Fibroblast of villous mesenchyme (primary cell): ENCODE data around the gene LMAN2. TPM values are rescaled to one million over a fixed set of nuclear protein-coding genes. Genes with fewer than 3 reads are reported as not detected.
A peak's percentile ranks its signal among the peaks of the same experiment; 100 is the strongest.

Experiments
- DNase-seq: peaks from one replicate; pipeline ENCODE4 v3.0.0-alpha.2; 2010; ENCODE audit warnings: low read depth
- H3K4me3 ChIP-seq: 2 replicates; pipeline ENCODE4 v1.5.1; 2011; ENCODE audit warnings: low read depth, mild to moderate bottlenecking, low read length
- total RNA-seq: library from RNA; depleted of rRNA; stranded (reverse); fragments of >200 nt; gene quantifications from 2 replicates; pipeline ENCODE4 v1.2.3, GENCODE V29; 2012
- TF ChIP-seq, protein P1 (sequence below): IDR thresholded peaks from 2 replicates; pipeline ENCODE4 v1.5.1; 2012; ENCODE audit warnings: low read depth, mild to moderate bottlenecking, low read length; ENCODE audit not compliant: insufficient read depth

Gene LMAN2
- total RNA-seq, 1 donor: 284 TPM

DNA sequence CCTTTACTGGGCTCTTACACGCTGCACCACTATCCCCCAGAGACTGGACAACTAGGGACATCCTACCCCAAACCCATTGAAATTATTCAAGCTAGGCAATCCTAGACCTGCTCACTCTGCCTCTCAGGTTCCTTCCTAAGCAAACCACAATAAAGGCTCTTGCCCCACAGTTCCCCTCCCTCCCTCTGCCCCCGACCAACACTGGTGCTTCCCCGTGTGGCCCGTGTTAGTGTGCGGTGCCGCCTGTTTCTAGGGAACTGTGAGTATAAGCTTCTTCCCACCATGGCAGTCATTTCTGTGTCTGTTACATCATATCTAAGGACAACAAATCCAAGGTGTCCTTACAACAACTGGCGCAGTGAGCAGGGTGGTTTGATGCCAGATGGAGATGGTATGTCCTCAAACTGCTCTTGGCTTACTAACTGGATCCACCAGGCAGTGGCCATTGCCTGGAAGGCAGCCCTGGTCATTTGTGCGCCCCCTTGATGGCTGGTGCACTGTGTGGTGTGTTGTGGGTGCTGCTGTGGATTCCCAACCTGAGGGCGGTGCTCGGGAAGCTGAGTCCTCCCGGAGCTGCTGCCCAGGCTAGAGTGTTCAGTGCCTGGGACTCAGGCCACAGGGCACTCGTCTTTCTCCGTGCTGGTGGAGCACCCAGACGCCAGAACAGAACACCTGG lies 31.4 kb downstream of the LMAN2 start:
- no peak overlapping the region for H3K4me3 ChIP-seq
- TF ChIP-seq, protein P1, sequence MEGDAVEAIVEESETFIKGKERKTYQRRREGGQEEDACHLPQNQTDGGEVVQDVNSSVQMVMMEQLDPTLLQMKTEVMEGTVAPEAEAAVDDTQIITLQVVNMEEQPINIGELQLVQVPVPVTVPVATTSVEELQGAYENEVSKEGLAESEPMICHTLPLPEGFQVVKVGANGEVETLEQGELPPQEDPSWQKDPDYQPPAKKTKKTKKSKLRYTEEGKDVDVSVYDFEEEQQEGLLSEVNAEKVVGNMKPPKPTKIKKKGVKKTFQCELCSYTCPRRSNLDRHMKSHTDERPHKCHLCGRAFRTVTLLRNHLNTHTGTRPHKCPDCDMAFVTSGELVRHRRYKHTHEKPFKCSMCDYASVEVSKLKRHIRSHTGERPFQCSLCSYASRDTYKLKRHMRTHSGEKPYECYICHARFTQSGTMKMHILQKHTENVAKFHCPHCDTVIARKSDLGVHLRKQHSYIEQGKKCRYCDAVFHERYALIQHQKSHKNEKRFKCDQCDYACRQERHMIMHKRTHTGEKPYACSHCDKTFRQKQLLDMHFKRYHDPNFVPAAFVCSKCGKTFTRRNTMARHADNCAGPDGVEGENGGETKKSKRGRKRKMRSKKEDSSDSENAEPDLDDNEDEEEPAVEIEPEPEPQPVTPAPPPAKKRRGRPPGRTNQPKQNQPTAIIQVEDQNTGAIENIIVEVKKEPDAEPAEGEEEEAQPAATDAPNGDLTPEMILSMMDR: no peak
- DNase-seq: no peak

GRCh38 chr5:177317959-177318377 lies 33.5 kb downstream of the LMAN2 start:
- no peak overlapping the region for H3K4me3 ChIP-seq
- DNase-seq: peak; percentile 85
- TF ChIP-seq, protein P1: peak; percentile 89

DNA sequence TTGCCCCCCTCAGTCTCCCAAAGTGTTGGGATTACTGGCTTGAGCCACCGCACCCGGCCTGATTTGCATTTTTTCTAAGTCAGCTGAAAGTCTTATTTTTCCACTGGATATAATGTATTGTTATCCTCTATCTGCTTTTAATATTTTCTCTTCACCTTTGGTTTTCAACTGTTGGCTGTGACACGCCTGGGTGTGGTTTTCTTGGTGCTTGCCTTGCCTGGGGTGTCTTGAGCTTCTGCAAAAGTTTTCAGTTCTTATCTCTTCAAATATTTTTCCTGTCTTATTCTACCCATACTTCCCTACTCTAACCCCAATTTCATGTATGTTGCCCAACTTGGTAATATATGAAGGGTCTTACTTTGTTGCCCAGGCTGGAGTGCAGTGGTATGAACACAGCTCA lies 35.5 kb downstream of the LMAN2 start:
- TF ChIP-seq, protein P1: no peak
- DNase-seq: no peak
- H3K4me3 ChIP-seq: no peak overlapping the region

- DNase-seq: no peak
- TF ChIP-seq, protein P1: no peak
- H3K4me3 ChIP-seq: no peak overlapping the region
Measured at GRCh38 chr5:177315411-177315810, 36.1 kb downstream of the LMAN2 start.

- H3K4me3 ChIP-seq: no peak overlapping the region
- no peak for DNase-seq
- TF ChIP-seq, protein P1: no peak
Measured at GRCh38 chr5:177314376-177315342, 36.8 kb downstream of the LMAN2 start.

DNA sequence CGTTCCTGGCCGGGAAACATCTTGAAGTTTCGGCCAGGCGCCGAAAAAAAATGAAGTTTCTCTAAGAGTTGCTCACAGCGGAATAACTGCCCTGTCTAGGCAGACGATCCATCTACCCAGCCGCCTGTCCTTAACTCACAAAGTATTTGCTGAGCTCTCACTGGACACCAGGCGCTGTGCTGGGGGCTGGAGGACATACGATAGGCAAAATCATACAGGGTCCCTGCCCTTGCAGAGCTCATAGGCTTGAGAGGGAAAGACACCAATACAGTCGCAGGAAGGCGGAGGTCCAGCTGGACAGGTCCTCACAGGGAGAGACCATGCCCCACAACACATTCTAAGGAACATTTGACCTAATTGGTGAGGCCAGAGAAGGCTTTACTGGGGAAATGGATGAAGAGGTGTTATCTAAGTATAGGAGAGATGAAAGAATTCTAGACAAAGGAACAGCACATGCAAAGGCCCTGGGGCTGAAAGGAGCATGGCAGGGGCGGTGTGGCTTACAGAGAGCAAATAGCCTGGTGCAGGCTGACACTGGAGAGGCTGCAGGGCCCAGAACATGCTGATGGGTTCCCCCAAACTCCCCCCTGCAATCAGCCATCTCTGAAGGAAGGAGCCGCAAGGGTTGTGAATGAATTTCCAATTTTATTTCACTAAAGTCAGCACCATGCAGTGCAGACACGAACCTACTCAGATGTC lies 37.8 kb downstream of the LMAN2 start:
- H3K4me3 ChIP-seq: no peak overlapping the region
- no peak for DNase-seq
- TF ChIP-seq, protein P1: no peak
